Activated CD8-positive, alpha-beta memory T cell treated with anti-CD3 and anti-CD28 coated beads, Interleukin-2, amount 50 U/mL, for 1 hour (primary cell): Measurements from ENCODE around the gene KATNB1.
"Not testable (repeated sequence)": the region's sequence is repeated elsewhere in the genome, so short reads cannot be mapped to it uniquely, and the experiment has no call there.

Experiments
- DNase-seq: peaks from one replicate; pipeline ENCODE4 v3.0.0-alpha.2; 2020; ENCODE audit errors: extremely low read depth

KATNB1 gene

GRCh38 chr16:57725151-57725550 is 10.4 kb upstream of the KATNB1 start:
- no peak for DNase-seq

DNA sequence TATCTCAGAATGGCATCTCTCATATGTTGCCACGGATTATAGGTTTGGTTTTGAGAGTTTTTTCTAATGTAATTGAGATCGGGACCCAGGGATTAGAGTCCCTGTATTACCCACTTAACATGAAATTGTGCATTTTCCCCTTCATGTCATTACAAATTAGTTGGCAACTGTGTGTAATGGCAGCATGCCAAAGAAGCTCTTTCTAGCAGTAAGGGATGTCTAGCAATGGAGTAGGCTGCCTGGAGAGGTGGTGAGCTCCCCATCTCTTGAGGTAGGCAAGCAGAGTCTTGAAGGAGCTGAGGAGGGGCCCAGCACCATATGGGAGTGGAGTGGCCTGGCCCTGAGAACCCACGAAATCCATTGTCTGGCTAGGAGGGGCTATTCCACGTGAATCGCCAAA is 10.0 kb upstream of the KATNB1 start:
- no peak for DNase-seq

- DNase-seq: no peak
Observed at GRCh38 chr16:57725976-57726375, 9.6 kb upstream of the KATNB1 start.

DNA sequence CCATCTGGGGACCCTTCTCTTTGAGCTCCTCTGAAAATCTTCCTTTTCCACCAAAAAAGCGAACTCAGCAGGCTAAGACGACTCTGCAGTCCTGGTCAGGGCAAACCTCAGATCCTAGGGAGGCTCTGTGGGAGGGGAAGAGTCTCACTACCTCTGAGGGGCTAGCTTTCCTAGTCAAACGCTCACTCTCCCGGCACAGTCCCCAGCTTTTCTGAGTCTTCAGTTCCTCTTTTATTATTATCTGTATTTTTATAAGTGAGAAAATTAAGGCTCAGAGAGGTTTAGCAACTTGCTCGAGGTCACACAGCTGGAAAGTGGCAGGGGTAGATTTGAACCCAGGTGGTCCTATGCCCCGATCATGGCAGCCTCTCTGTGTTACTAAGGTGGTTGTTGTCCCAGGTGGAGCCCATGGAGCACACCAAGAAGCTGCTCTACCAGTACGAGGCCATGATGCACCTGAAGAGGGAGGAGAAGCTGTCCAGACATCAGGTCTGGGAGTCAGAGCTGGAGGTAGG is 9.1 kb upstream of the KATNB1 start:
- DNase-seq: no peak

- DNase-seq: no peak
Observed at GRCh38 chr16:57727610-57728009, 8.0 kb upstream of the KATNB1 start.

GRCh38 chr16:57728336-57729181 is 7.0 kb upstream of the KATNB1 start:
- no peak for DNase-seq

DNA sequence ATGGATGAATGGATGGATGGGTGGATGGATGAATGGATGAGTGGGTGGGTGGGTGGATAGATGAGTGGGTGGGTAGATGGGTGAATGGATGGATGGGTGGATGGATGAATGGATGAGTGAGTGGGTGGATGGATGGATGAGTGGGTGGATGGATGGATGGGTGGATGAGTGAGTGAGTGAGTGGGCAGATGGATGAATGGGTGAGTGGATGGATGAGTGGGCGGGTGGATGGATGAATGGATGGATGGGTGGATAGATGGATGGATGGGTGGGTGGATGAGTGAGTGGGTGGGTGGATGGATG is 6.4 kb upstream of the KATNB1 start:
- DNase-seq: no peak

GRCh38 chr16:57729852-57730251 is 5.7 kb upstream of the KATNB1 start:
- not testable (repeated sequence) for DNase-seq

GRCh38 chr16:57730771-57731730 is 4.5 kb upstream of the KATNB1 start:
- DNase-seq: no peak

GRCh38 chr16:57732037-57732436 is 3.5 kb upstream of the KATNB1 start:
- no peak for DNase-seq

GRCh38 chr16:57732714-57733113 is 2.9 kb upstream of the KATNB1 start:
- DNase-seq: no peak

DNA sequence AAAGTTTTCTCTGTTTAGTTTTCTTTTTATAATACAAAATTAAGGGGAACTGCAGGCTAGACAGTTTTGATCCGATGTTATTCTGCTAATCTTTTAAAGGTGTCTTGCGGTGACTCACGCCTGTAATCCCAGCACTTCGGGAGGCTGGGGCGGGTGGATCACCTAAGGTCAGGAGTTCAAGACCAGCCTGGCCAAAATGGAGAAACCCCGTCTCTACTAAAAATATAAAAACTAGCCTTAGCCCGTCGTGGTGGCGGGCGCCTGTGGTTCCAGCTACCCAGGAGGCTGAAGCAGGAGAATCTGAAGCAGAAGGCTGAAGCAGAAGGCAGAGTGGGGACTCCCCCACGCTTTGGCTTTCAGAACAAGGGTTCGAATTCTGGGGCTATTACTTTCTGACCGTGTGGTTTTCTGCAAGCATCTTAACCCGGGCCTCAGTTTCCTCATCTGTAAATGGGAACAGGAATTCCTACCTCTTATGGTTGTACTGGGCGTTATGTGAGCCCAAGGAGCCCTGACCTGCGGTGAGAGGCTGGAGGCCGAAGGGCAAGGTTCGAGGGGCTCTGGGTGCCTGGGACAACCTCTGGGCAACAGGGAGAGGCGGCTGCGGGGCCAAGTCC is 1.2 kb upstream of the KATNB1 start:
- no peak for DNase-seq

DNA sequence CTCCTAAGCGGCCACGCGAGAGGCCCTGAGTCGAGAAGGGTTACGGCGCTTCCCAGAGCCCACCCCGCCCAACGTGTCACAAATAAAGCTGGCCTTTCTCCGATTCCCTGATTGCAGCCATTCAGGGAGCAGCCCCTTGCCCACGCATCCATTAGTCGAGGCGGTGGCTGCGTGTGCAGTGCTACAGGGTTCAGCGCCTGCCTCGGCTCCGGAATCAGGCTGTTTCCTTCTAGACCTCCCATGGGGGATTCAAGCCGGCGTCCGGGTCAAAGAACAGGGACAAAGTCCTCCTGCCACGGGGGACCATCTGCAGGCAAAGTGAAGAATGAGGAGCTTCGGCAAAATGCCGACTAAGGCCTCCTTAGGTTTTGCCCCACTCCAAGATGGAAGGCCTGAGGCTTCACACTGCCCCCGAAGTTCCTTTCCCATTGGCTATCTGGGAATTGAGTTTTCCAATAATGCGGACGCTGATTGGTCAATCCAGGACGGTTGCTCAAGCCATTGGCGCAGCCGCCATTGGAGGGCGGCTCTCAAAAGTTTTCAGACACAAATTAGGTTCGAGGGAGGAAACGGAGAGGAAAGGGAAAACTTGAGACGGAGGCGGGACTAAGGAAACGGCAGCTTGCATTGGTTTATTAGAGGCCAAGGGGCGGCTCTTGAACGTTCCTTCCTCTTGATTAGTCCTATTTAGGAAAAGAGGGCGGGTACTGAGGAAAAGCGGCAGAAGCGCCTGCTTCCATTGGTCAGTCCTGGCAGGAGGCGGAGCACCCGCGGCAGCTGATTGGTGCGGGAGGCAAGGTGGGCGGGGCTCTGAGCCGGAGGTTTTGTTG is 430 bp upstream of the KATNB1 start:
- DNase-seq: peak; percentile 97

GRCh38 chr16:57736419-57737351 is 1.1 kb downstream of the KATNB1 start:
- no peak for DNase-seq

- DNase-seq: no peak
Observed at GRCh38 chr16:57738844-57739243, 3.3 kb downstream of the KATNB1 start.

- no peak for DNase-seq
Observed at GRCh38 chr16:57739756-57740422, 4.3 kb downstream of the KATNB1 start.

DNA sequence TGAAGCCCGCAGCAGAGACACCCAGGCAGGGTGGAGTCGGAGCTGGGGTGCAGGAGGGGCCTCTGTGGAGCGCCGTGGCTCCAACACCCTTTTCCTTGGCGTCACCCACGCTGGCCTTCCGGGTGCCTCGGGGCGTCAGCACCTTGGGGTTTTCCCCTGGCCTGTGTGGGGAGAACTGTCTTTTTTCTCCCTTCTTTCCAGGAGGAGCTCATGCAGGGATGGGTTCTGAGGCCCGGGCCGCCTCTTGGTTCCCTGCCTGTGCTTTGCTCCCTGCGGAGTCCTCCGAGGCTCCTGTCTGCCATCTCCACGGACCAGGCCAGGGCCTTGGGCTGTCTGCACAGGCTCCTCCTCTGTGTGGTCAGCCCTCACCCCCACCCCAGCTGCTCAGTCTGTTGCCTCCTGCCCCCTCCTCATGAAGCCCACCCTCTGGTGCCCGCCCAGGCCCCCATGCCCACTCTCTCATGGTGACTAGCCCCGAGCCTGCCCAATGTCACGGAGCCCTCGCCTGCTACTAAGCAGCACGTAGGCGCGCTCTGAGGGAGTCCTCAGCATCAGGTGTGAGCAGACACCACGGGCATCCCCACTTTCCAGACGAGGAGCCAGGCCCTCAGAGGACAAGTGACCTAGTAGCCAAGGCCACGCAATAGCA is 5.0 kb downstream of the KATNB1 start:
- DNase-seq: no peak

DNA sequence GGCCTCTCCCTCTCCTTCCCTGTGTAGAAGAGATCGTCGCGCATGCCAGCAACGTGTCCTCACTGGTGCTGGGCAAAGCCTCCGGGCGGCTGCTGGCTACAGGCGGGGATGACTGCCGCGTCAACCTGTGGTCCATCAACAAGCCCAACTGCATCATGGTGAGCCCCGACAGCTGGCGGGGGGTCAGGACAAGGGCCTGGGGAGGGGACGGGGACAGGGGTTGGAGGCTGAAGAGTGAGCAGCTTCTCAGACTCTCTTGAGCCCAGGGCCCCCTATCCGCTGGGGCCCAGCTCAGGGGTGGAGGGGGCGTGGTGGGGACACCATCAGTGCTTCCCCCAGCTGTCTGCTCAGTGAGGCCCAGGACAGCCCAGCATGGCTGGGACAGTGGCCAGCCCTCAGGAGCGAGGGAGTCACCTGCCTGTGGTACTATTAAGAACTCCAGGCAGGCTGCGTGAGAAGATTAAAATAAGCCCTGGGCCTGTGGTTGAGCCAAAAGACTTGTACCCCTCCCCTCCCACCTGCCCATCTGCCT is 6.2 kb downstream of the KATNB1 start:
- DNase-seq: no peak

DNA sequence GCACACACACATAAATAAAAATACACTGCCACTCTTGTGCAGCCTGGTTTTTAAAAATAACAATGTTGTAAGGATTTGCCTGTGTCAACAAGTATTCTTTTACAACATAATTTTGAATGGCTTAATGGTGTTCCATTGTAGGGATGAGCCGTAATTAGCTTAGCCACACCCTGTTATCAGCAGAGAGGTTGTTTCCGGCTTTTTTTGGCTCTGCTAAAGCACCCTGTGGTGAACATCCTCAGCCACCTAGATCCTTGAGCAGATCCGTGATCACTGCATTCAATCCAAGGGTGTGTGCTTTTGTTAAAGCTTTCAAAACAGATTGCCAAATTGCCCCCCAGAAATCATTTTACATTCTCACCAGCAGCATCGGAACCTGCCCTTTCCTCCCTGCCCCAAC is 7.0 kb downstream of the KATNB1 start:
- no peak for DNase-seq
